Neural progenitor cell (in vitro differentiated cells): Measurements from ENCODE around the gene YOD1.

ENCODE experiments used
- EZH2phosphoT487 ChIP-seq: fragments of 200-600 bp; sonication (generic); IDR thresholded peaks from 2 replicates; pipeline ENCODE4 v1.6.1; 2017; ENCODE audit warnings: antibody characterized with exemption
- TF ChIP-seq, protein P1 (sequence below): fragments of 200-600 bp; sonication (generic); IDR thresholded peaks from 2 replicates; pipeline ENCODE4 v1.5.1; 2017; ENCODE audit warnings: antibody characterized with exemption, mild to moderate bottlenecking

DNA sequence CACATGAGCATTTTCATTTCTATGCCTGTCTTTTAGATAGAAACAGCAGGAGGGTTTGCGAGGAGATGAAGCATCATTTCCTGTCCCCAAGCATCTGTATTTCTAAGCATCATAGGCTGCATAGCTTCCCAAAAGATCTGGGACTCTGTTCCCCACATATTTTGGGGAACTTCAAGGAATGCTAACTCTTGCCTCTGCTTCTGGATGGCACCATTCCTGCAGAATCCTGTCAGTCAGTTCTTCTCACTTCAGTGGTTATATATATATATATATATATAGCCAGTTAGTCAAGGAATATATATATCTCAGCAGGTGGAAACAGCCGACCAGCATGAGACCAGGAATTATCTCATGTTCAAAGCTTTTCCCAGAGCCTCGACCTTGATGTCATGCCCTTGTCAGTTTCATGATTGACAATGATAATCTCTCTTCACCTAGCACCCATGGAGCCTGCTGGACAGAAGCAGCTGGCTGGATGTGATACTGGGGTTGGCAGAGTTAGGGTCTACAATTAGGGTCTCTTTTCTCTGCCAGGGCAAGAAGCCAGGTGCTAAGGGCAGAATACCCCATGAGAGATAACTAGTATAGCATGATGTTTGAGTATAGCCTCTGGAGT, 4.5 kb upstream of the YOD1 start:
- TF ChIP-seq, protein P1, sequence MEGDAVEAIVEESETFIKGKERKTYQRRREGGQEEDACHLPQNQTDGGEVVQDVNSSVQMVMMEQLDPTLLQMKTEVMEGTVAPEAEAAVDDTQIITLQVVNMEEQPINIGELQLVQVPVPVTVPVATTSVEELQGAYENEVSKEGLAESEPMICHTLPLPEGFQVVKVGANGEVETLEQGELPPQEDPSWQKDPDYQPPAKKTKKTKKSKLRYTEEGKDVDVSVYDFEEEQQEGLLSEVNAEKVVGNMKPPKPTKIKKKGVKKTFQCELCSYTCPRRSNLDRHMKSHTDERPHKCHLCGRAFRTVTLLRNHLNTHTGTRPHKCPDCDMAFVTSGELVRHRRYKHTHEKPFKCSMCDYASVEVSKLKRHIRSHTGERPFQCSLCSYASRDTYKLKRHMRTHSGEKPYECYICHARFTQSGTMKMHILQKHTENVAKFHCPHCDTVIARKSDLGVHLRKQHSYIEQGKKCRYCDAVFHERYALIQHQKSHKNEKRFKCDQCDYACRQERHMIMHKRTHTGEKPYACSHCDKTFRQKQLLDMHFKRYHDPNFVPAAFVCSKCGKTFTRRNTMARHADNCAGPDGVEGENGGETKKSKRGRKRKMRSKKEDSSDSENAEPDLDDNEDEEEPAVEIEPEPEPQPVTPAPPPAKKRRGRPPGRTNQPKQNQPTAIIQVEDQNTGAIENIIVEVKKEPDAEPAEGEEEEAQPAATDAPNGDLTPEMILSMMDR: no peak
- no peak for TF ChIP-seq EZH2phosphoT487
